GM12878 (cell line): Measurements from ENCODE around the gene DNAJC5.

Source experiments
- CBX3 ChIP-seq: fragments of 200-600 bp; sonication (generic); IDR thresholded peaks from 2 replicates; pipeline ENCODE4 v1.6.1; 2016; ENCODE audit warnings: low read depth, borderline replicate concordance
- CREB1 ChIP-seq: IDR thresholded peaks from 2 replicates; pipeline ENCODE4 v1.6.1; 2012; ENCODE audit warnings: low read depth, mild to moderate bottlenecking, inconsistent platforms
- E2F8 ChIP-seq: fragments of 450-650 bp; IDR thresholded peaks from 2 replicates; pipeline ENCODE4 v1.6.1; 2018; ENCODE audit warnings: mild to moderate bottlenecking, low read depth, moderate library complexity; ENCODE audit not compliant: partially characterized antibody
- POLR2A ChIP-seq: IDR thresholded peaks from 2 replicates; pipeline ENCODE4 v1.6.1; 2011; ENCODE audit warnings: low read depth, mild to moderate bottlenecking, low read length
- RCOR1 ChIP-seq: conservative IDR thresholded peaks from 2 replicates; pipeline ENCODE4 v1.6.1; 2012; ENCODE audit warnings: low read depth, low read length, improper control_type of control experiment
- SIN3A ChIP-seq: IDR thresholded peaks from 2 replicates; pipeline ENCODE4 v1.6.1; 2012; ENCODE audit warnings: low read depth, low read length, improper control_type of control experiment
- TCF12 ChIP-seq: IDR thresholded peaks from 2 replicates; pipeline ENCODE4 v1.6.1; 2011; ENCODE audit warnings: low read depth, mild to moderate bottlenecking, low read length
- ZNF24 ChIP-seq: fragments of 450-650 bp; IDR thresholded peaks from 2 replicates; pipeline ENCODE4 v1.6.1; 2017; ENCODE audit warnings: antibody characterized with exemption, mild to moderate bottlenecking
- TF ChIP-seq, protein P1 (sequence below), 3 experiments: IDR thresholded peaks in 2 of 3; conservative IDR thresholded peaks in 1 of 3; 2 replicates each; pipeline ENCODE4 v1.5.1; 2011; ENCODE audit warnings: low read depth in 3 of 3, low read length in 3 of 3, mild to moderate bottlenecking in 3 of 3, control low read depth in 2 of 3, moderate library complexity in 2 of 3, inconsistent platforms in 1 of 3, mixed read lengths in 1 of 3; ENCODE audit not compliant: control insufficient read depth in 2 of 3, insufficient read depth in 1 of 3; ENCODE audit errors: extremely low read depth in 1 of 3
- TF ChIP-seq, protein P2 (sequence below): fragments of 450-650 bp; IDR thresholded peaks from 2 replicates; pipeline ENCODE4 v1.6.1; 2017; ENCODE audit warnings: mild to moderate bottlenecking, low read depth, inconsistent platforms; ENCODE audit not compliant: poor library complexity, severe bottlenecking
- TF ChIP-seq, protein P3 (sequence below): fragments of 450-650 bp; IDR thresholded peaks from 2 replicates; pipeline ENCODE4 v1.6.1; 2018; ENCODE audit warnings: borderline replicate concordance, mild to moderate bottlenecking; ENCODE audit not compliant: partially characterized antibody
- TF ChIP-seq, protein P4 (sequence below): fragments of 450-650 bp; IDR thresholded peaks from 2 replicates; pipeline ENCODE4 v1.6.1; 2017; ENCODE audit warnings: mild to moderate bottlenecking, moderate library complexity

GRCh38 chr20:63974402-63975200 is 79.7 kb downstream of the DNAJC5 start:
- TF ChIP-seq POLR2A (0 out of 2 replicates have a peak, but pooled peaks have one; percentile 17), SIN3A (no peak), E2F8 (no peak), CREB1 (no peak), ZNF24 (no peak), TCF12 (no peak), RCOR1 (no peak), CBX3 (no peak)
- TF ChIP-seq, protein P1, sequence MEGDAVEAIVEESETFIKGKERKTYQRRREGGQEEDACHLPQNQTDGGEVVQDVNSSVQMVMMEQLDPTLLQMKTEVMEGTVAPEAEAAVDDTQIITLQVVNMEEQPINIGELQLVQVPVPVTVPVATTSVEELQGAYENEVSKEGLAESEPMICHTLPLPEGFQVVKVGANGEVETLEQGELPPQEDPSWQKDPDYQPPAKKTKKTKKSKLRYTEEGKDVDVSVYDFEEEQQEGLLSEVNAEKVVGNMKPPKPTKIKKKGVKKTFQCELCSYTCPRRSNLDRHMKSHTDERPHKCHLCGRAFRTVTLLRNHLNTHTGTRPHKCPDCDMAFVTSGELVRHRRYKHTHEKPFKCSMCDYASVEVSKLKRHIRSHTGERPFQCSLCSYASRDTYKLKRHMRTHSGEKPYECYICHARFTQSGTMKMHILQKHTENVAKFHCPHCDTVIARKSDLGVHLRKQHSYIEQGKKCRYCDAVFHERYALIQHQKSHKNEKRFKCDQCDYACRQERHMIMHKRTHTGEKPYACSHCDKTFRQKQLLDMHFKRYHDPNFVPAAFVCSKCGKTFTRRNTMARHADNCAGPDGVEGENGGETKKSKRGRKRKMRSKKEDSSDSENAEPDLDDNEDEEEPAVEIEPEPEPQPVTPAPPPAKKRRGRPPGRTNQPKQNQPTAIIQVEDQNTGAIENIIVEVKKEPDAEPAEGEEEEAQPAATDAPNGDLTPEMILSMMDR (IDR thresholded peaks at IDR 0.05 in 2 of 3, conservative IDR thresholded peaks at IDR 0.05 in 1 of 3; ENCODE audit: control insufficient read depth in 2 of 3, extremely low read depth in 1 of 3, insufficient read depth in 1 of 3, low read depth in 3 of 3, low read length in 3 of 3) = no peak
- TF ChIP-seq, protein P2, sequence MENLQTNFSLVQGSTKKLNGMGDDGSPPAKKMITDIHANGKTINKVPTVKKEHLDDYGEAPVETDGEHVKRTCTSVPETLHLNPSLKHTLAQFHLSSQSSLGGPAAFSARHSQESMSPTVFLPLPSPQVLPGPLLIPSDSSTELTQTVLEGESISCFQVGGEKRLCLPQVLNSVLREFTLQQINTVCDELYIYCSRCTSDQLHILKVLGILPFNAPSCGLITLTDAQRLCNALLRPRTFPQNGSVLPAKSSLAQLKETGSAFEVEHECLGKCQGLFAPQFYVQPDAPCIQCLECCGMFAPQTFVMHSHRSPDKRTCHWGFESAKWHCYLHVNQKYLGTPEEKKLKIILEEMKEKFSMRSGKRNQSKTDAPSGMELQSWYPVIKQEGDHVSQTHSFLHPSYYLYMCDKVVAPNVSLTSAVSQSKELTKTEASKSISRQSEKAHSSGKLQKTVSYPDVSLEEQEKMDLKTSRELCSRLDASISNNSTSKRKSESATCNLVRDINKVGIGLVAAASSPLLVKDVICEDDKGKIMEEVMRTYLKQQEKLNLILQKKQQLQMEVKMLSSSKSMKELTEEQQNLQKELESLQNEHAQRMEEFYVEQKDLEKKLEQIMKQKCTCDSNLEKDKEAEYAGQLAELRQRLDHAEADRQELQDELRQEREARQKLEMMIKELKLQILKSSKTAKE = no peak
- TF ChIP-seq, protein P3, sequence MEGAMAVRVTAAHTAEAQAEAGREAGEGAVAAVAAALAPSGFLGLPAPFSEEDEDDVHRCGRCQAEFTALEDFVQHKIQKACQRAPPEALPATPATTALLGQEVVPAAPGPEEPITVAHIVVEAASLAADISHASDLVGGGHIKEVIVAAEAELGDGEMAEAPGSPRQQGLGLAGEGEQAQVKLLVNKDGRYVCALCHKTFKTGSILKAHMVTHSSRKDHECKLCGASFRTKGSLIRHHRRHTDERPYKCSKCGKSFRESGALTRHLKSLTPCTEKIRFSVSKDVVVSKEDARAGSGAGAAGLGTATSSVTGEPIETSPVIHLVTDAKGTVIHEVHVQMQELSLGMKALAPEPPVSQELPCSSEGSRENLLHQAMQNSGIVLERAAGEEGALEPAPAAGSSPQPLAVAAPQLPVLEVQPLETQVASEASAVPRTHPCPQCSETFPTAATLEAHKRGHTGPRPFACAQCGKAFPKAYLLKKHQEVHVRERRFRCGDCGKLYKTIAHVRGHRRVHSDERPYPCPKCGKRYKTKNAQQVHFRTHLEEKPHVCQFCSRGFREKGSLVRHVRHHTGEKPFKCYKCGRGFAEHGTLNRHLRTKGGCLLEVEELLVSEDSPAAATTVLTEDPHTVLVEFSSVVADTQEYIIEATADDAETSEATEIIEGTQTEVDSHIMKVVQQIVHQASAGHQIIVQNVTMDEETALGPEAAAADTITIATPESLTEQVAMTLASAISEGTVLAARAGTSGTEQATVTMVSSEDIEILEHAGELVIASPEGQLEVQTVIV = no peak
- TF ChIP-seq, protein P4, sequence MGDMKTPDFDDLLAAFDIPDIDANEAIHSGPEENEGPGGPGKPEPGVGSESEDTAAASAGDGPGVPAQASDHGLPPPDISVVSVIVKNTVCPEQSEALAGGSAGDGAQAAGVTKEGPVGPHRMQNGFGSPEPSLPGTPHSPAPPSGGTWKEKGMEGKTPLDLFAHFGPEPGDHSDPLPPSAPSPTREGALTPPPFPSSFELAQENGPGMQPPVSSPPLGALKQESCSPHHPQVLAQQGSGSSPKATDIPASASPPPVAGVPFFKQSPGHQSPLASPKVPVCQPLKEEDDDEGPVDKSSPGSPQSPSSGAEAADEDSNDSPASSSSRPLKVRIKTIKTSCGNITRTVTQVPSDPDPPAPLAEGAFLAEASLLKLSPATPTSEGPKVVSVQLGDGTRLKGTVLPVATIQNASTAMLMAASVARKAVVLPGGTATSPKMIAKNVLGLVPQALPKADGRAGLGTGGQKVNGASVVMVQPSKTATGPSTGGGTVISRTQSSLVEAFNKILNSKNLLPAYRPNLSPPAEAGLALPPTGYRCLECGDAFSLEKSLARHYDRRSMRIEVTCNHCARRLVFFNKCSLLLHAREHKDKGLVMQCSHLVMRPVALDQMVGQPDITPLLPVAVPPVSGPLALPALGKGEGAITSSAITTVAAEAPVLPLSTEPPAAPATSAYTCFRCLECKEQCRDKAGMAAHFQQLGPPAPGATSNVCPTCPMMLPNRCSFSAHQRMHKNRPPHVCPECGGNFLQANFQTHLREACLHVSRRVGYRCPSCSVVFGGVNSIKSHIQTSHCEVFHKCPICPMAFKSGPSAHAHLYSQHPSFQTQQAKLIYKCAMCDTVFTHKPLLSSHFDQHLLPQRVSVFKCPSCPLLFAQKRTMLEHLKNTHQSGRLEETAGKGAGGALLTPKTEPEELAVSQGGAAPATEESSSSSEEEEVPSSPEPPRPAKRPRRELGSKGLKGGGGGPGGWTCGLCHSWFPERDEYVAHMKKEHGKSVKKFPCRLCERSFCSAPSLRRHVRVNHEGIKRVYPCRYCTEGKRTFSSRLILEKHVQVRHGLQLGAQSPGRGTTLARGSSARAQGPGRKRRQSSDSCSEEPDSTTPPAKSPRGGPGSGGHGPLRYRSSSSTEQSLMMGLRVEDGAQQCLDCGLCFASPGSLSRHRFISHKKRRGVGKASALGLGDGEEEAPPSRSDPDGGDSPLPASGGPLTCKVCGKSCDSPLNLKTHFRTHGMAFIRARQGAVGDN = no peak
